ENCODE data around the gene IRX2.

The IRX2 gene

DNA sequence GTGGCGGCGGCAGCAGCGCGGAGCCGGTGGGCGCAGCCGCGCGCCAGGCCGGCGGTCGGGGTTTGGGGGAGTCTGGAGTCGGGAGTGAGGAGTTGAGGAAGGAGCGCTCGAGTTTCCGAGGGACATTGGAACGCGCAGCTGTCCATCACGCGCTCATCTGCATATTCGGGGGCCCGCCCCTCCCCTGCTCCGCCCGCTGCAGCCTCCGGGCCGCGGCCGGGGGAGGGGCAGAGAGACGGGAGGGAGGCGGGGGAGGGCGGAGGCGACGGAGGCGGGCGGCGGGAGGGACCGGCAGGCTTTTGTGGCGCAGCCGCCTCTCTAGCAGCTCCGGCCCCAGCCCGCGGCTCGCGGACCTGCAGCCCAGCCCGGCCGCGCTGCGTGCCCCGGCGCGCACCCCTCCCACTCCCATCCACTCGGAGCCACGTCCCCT lies at the start of gene IRX2:
Gene IRX2 (minus strand): TSS at position 86 of the 430 bp plus-strand sequence. CDS start 264 bp downstream, outside the sequence.
- in situ Hi-C loops (cut with HindIII; ENCODE audit: low pct_ligation_motif_present, low pct_unique_long_range_greater_than_20kb, low sequenced_read_pairs), result no loop called here
- DNase-seq, result peak; percentile 90

DNA sequence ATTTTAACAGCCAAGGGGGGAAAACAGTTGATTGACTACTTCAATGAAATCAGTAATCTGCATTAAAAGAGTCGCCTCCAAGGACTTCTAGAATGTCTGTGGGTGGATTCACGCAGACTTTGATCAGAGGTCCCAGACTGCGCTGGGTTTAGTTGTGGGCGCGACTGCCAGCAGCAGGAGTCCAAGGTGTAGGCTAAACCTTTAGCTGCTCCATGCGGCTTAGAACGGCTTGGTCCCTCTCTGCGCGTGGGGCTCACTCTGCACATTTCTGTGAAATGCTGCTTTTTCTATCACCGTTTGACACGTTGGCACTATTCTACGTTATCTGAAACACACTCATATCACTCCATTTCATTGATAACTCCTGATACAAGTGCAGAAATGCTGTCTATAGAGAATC lies 48.6 kb upstream of the IRX2 start:
- DNase-seq, result no peak
- in situ Hi-C loops (cut with HindIII; ENCODE audit: low pct_ligation_motif_present, low pct_unique_long_range_greater_than_20kb, low sequenced_read_pairs), result no loop called here

DNA sequence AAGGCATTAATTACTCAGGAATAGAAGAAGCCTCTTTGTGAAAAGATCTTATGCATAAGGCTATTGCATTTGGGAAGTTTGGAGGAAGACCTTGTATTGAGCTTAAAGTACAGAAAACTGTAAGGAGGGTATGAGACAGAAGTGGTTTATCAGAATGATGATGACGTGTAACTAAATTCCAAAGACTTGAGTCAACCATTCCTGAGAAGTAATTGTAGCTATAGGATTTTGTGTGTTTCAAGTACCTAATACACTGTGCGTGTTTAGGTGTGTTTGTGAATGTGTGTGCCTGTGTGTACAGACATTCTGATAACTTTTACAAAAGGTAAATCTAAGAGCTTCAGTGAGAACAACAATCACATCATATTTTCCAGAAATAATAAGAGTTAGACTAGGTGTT lies 46.5 kb upstream of the IRX2 start:
- in situ Hi-C loops (cut with HindIII; ENCODE audit: low pct_ligation_motif_present, low pct_unique_long_range_greater_than_20kb, low sequenced_read_pairs), result no loop called here
- DNase-seq, result peak; percentile 4

DNA sequence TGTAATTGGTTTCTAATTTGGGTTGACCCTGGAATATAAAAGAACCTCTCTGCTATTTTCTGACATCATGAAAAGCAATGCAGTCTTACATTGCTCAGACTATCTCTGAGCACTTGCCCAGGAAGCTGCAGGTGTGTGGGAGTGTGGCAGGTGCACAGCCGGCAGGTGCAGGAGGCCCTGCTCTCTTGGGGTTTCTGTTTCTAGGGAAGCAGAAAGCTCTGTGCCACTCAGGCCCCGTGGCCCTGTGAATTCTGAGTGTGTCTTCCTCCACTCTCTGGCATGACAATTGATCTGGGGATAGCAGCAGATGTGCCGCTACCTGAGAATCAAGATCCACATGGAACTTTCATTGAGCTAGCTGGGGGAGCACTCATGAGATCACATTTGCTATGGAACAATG lies 45.7 kb upstream of the IRX2 start:
- in situ Hi-C loops (cut with HindIII; ENCODE audit: low pct_ligation_motif_present, low pct_unique_long_range_greater_than_20kb, low sequenced_read_pairs), result no loop called here
- DNase-seq, result no peak

DNA sequence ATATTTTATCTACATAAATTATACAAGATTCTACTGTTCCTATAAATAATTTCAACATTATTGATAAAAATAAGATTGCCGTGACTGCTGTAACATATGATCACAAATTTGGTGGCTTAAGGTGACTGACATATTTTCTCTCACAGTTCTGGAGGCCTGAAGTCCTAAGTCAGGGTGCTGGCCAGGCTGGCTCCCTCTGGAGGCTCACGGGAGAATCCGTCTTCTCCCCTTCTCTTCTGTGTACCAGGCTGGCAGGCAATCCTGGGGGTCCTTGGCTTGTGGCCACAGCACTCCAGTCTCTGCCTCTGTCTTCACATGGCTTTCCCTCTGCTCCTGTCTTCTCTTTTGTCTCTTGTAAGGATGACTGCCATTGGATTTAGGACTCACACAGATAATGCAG lies 31.7 kb upstream of the IRX2 start:
- DNase-seq, result no peak
- in situ Hi-C loops (cut with HindIII; ENCODE audit: low pct_ligation_motif_present, low pct_unique_long_range_greater_than_20kb, low sequenced_read_pairs), result no loop called here

DNA sequence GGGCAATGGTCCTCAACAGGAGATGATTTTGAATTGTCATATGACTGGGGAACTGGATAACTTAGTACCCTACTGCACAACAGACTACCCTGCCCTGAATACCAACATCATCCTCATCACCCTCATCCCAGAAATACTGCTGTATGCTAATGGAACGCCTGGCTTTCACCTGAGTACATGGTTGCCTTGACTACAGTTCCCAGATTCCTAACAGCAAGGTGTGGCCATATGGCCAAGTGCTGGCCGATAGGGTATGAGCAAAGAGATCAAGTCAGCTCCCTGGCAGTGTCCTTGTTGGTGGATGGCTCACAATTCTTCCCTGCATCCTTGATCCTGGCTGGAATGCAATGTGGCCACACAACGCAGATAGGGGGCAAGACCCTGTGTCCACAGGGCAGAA lies 31.2 kb upstream of the IRX2 start:
- in situ Hi-C loops (cut with HindIII; ENCODE audit: low pct_ligation_motif_present, low pct_unique_long_range_greater_than_20kb, low sequenced_read_pairs), result no loop called here
- no peak for DNase-seq

DNA sequence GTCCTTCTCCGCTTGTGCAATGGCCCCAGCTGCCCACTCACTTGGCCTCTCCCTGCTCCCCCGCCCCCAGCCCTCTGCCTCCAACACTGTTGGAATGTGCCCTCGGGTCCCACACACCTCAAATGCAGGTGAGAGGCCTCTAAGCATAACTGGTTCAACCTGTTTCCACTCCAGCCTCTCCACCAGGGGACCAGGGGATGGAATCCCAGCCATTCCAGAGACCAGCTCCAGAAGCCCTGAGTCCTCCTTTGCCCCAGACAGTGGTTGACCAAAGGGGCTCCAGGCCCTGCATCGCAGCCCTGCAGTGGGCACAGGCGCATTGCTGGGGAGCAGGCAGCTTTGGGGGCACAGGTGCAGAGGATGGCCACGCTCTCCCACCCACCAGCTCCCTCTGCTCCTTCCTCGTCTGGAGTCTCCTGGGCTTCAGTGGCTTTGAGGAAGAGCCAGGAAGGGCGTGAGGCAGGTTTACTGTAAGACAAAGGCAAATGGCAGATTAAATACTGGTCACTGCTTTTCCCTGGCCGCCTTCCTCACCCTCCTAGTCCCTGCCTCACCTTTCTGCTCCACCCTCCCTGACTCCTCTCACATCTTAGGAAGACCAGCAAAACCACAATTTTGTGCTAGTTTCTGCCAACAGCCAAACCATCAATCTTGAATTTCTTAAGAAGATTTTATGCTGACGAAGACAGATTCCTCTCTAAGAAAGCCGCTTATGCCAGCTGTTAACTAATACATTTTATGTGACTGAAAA lies 29.1 kb upstream of the IRX2 start:
- DNase-seq, result no peak
- in situ Hi-C loops (cut with HindIII; ENCODE audit: low pct_ligation_motif_present, low pct_unique_long_range_greater_than_20kb, low sequenced_read_pairs), result no loop called here

DNA sequence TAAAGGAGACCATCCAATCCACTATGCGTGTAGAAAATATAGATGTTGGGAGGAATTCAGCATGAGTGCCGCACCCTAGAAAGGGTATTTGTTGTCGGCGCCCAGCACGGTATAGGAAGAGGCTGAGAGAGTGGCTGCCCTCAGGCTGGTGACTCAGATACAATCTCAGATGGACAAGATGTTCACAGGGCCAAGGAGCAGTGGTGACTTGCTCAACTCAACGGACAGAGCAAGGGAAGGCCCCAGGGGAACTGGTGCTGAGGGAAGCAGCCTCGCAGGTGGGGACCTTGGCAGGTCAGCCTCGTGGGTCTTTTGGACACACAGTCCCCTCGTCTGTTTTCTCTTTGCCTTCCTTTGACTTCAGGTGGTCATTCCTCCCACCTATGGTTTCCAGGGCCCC lies 28.0 kb upstream of the IRX2 start:
- in situ Hi-C loops (cut with HindIII; ENCODE audit: low pct_ligation_motif_present, low pct_unique_long_range_greater_than_20kb, low sequenced_read_pairs), result no loop called here
- no peak for DNase-seq

DNA sequence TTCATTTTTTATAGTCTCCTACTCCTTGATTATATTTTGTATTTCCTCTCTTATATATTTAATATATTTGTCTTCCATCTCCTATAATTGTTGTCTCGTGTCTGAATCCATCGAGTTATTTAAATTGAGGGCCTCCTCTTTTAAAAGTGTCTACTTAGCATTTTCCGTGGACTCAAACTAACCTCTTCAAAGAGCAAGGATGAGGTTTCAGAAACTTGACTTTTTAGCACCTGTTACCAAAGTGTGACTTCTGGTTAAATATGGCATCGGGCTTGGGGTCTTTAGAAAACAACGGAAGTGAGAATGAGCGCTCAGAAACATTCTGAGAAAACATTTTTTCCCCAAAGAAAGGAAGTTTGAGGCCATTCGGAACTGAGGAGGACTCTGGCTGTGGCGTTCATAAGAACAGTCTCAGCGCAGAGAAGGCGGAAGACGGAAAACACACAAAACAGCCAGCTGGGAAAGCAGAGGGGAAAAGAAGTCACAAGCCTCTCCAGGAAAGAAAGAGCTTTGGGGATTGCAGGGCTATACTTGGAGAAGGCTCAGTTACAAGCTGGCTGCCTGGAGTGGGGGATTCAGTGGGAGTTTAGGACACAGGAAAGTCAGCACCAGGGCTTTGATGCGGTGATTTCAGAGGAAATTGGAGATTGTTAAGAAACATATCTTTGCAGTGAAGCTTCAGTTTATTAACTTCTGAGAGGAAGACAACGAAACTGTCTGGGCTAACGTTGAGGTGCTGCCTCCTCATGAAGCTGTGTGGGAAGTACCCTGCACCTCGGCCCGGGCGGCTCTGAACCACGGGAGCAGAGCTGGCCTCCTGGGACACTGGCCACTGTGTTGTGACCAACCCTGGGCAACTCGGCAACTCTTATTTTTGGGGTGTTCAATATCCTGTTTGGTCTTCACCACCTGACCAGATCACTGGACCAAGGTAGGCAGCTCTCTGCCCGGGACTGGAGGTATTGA lies 25.1 kb upstream of the IRX2 start:
- in situ Hi-C loops (cut with HindIII; ENCODE audit: low pct_ligation_motif_present, low pct_unique_long_range_greater_than_20kb, low sequenced_read_pairs), result no loop called here
- no peak for DNase-seq

DNA sequence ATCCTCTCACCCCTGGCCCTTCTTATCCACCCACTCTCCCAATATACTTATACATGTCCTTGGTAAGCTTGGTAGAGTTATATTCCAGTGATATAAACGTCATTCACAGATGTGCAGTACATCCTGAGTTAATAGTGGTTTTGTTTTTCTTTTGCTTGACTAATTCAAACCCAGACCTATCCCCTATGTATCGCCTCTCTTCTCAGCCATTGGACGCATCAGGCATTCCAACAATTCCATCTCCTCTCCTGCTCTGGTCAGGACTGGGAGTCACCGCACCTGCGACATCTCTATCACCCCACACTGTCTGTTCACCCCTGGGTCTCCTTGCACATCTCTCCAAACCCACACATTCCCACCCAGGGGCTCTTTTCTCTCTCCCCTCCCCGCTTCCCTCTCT lies 21.9 kb upstream of the IRX2 start:
- DNase-seq, result no peak
- in situ Hi-C loops (cut with HindIII; ENCODE audit: low pct_ligation_motif_present, low pct_unique_long_range_greater_than_20kb, low sequenced_read_pairs), result no loop called here

DNA sequence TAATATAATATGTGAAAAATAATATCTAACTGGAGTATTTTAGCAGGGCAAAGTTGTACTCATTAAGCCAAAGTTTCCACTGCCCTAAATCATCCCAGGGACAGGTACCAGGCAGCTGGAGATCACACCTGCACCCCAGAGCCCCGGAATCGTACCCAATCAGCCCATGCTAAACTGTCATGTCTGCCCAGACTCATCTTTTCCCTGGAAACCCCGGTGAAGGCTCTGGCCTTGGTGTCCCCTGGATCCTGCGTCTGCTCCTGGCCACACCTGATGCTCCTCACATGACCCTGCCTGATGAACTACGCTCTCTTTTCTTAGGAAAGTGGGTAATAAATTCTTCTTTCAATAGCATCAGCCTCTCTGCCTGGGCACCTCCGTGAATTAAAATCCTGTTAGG lies 15.6 kb upstream of the IRX2 start:
- in situ Hi-C loops (cut with HindIII; ENCODE audit: low pct_ligation_motif_present, low pct_unique_long_range_greater_than_20kb, low sequenced_read_pairs), result no loop called here
- DNase-seq, result no peak

DNA sequence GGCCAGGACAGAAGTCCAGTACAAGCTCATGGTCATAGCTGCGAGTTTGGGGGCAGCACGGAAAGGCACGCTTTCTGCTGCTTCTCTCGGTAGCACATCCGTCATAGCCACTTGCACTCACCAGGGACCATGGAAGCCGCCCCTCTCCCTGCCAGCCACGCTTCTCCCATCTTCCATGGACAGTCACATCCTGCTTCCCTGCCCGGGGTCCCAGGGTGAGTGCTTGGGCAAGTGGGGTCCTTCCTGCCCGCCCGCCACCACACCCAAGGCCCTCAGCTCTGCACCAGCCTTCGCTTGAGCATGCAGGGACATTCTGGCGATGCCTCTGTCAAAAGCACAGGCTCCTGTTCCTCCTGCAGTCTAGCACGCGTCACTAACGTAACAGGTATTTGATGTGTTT lies 13.1 kb upstream of the IRX2 start:
- DNase-seq, result no peak
- in situ Hi-C loops (cut with HindIII; ENCODE audit: low pct_ligation_motif_present, low pct_unique_long_range_greater_than_20kb, low sequenced_read_pairs), result no loop called here

DNA sequence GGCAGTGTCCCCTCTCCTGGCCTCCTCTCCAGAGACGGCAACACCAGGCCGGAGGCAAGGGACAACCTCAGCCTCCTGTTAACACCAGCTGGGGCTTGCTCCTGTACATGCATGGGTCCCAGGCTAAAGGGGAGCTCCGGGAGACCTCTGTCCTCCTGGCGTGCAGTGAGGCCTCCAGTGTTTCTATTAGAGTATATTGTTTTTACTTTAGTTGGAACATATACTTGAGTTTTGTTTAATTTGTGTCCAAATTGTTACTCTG lies 12.0 kb upstream of the IRX2 start:
- DNase-seq, result no peak
- in situ Hi-C loops (cut with HindIII; ENCODE audit: low pct_ligation_motif_present, low pct_unique_long_range_greater_than_20kb, low sequenced_read_pairs), result no loop called here

DNA sequence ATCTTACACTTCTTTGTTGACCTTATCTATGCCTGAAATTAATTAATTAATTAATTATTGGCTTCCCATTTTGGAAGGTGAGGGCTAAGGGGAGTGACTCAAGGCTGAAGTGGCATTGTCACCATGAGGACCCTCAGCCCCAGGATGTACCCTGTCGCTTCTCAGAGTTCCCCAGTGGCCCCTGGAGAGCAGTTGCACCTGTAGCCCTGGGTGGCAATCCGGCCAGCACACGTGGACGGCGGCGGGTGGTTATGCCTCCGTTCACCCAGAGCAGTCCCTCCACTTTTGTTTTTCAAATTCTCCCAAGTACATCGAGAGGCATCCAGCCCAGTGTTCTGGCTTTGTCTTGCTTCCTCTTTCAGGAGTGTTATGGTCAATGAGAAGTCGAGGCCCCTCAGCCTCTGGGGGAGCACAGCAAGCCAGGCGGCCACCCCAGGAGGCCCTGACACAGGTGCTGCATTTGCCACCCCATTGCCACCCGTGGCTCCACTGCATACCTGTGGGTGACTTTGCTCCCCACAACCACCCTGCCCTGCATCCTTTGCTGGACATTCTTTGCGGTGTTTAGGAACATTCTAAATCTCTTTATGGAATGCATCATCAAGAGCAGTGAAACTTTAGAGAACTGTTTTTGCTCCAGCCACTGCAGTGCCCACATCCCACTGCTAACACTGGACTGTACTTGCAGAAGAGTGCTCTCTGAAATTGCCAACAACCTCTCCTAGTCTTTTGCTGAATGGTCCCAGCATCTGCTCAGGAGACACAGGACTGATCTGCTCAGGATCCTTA lies 11.5 kb upstream of the IRX2 start:
- in situ Hi-C loops (cut with HindIII; ENCODE audit: low pct_ligation_motif_present, low pct_unique_long_range_greater_than_20kb, low sequenced_read_pairs), result no loop called here
- DNase-seq, result no peak

DNA sequence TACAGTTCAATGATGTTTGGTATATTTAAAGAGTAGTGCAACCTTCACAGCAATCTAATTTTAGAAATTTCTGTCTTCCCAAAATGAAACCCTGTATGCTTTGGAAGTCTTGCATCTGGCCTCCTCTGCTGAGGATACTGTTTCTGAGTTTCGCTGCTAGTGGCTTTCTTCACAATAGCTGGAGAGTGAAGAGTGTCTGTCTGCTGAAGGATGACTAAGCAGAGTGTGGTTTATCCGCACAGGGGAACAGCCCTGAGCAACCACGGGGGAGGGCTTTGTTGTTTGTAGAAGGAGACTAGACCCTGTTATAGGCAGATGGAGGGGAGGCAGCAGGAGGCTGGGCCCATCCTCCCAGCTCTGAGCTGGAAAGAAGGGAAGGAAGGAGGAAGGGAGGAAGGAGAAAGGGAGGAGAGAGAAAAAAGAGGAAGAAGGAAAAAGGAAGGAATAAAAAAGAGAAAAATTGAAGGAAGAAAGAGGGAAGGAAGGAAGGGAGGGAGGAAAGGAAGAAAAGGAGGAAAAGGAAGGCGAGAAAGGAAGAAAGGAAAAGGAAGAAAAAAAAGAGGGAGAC lies 10.5 kb upstream of the IRX2 start:
- no peak for DNase-seq
- in situ Hi-C loops (cut with HindIII; ENCODE audit: low pct_ligation_motif_present, low pct_unique_long_range_greater_than_20kb, low sequenced_read_pairs), result no loop called here

DNA sequence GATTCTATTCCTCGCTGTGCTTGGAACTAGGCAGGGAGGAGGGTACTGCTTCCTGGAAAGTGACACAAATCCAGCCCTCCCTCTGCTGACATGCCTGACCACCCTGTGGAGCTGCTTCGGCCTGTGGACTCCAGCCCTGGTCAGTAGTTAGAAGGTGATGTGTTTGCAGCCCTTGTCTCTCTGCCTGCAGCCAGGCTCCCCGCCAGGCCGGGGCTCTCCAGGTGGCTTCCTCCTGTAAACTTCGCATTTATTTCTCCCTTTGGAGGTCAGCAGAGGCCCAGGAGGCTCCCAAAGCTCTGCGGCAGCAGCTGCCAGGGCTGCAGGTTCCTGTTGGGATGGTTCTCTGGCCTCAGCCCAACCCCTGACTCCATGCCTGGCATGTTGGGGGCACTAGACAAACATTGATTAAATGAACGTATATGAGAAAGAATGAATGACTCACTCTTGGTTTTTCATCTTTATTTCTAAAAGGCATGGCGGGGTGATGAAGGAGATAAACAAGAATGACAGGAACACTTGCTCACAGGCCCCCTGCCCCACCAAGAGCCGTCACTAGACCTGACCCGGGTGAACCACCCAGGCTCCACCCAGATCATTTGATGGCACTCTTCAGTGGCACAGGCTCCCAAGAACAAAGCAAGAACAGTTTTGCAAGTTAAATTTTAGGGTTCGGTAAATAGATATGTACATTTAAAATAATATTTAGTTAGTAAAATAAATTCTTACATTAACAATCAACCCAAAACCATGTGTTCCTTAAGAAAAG lies 8.4 kb upstream of the IRX2 start:
- in situ Hi-C loops (cut with HindIII; ENCODE audit: low pct_ligation_motif_present, low pct_unique_long_range_greater_than_20kb, low sequenced_read_pairs), result no loop called here
- no peak for DNase-seq

DNA sequence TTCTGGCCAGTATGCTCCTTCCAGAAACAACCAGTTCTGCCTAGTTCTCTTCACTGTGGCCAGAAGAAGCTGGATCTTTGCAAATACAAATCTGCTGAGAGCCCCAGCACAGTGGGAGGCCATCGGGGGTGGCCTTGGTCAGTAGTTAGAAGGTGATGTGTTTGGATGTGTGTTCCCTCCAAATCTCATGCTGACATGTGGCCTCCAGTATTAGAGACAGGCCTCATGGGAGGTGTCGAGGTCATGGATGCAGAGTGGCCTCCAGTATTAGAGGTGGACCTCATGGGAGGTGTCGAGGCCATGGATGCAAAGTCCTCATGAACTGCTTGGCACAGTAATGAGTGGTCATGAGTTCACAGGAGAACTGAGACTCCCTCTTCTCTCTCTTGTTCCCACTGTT lies 7.6 kb upstream of the IRX2 start:
- in situ Hi-C loops (cut with HindIII; ENCODE audit: low pct_ligation_motif_present, low pct_unique_long_range_greater_than_20kb, low sequenced_read_pairs), result no loop called here
- no peak for DNase-seq

DNA sequence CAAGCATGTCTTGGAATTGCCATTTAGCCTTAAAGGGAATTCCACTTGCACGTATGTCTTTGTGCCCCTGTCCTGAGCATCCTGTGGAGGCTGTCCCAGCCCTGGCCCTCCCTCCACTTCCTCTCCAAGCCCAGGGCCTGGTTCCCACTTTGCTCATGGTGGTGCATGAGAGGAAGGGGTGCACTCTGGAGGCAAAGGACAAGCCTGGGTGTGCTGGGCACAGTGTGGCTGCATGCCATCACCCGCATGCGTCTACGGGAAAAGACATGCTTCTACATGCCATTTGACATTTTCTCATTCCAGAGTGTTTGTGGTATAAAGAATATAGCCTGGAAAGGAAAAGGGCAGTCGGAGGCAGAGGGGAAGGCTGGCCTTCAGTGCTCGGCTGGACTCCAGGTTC lies 7.2 kb upstream of the IRX2 start:
- in situ Hi-C loops (cut with HindIII; ENCODE audit: low pct_ligation_motif_present, low pct_unique_long_range_greater_than_20kb, low sequenced_read_pairs), result no loop called here
- no peak for DNase-seq

All from ACHN (cell line).